ENCODE results near the gene AP1S2. TPM values are rescaled to one million over a fixed set of nuclear protein-coding genes. Genes with fewer than 3 reads are reported as not detected.

AP1S2 gene
- total and polyA plus RNA-seq, 10 of the 15 experiments (the other 5 are each of a cell fraction or from before 2014, with no cell fraction given): 25.6 to 105 (median 50.7) TPM

- TF ChIP-seq PBX3 (IDR thresholded peaks at IDR 0.05; ENCODE audit: insufficient replicate concordance, low read depth, low read length): no peak
- TF ChIP-seq MTA3 (IDR thresholded peaks at IDR 0.05; ENCODE audit: borderline replicate concordance, low read length): no peak
- no peak for TF ChIP-seq CTCF (IDR thresholded peaks at IDR 0.05 in 2 of 3, conservative IDR thresholded peaks at IDR 0.05 in 1 of 3; ENCODE audit: control insufficient read depth in 2 of 3, extremely low read depth in 1 of 3, insufficient read depth in 1 of 3, low read depth in 3 of 3, low read length in 3 of 3)
- no peak for TF ChIP-seq CREM (IDR thresholded peaks at IDR 0.05; ENCODE audit: low read depth)
- TF ChIP-seq, protein P1, sequence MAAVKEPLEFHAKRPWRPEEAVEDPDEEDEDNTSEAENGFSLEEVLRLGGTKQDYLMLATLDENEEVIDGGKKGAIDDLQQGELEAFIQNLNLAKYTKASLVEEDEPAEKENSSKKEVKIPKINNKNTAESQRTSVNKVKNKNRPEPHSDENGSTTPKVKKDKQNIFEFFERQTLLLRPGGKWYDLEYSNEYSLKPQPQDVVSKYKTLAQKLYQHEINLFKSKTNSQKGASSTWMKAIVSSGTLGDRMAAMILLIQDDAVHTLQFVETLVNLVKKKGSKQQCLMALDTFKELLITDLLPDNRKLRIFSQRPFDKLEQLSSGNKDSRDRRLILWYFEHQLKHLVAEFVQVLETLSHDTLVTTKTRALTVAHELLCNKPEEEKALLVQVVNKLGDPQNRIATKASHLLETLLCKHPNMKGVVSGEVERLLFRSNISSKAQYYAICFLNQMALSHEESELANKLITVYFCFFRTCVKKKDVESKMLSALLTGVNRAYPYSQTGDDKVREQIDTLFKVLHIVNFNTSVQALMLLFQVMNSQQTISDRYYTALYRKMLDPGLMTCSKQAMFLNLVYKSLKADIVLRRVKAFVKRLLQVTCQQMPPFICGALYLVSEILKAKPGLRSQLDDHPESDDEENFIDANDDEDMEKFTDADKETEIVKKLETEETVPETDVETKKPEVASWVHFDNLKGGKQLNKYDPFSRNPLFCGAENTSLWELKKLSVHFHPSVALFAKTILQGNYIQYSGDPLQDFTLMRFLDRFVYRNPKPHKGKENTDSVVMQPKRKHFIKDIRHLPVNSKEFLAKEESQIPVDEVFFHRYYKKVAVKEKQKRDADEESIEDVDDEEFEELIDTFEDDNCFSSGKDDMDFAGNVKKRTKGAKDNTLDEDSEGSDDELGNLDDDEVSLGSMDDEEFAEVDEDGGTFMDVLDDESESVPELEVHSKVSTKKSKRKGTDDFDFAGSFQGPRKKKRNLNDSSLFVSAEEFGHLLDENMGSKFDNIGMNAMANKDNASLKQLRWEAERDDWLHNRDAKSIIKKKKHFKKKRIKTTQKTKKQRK (IDR thresholded peaks at IDR 0.05; ENCODE audit: low read depth, low read length): no peak
- TF ChIP-seq ZNF274 (IDR thresholded peaks at IDR 0.05; ENCODE audit: insufficient read depth, insufficient read length): no peak
Observed at GRCh38 chrX:15785176-15785750, 69.3 kb downstream of the AP1S2 start (continued).

Data from GM12878 (cell line).